GM19452 (cell line): ENCODE data around the gene ROR2.
"Not testable (repeated sequence)": the region's sequence is repeated elsewhere in the genome, so short reads cannot be mapped to it uniquely, and the experiment has no call there.

Experiments
- ATAC-seq: cut with Tn5 transposase; IDR thresholded peaks from one replicate; pipeline ENCODE4 v1.9.1; 2021; ENCODE audit not compliant: unreplicated experiment

ROR2 gene

DNA sequence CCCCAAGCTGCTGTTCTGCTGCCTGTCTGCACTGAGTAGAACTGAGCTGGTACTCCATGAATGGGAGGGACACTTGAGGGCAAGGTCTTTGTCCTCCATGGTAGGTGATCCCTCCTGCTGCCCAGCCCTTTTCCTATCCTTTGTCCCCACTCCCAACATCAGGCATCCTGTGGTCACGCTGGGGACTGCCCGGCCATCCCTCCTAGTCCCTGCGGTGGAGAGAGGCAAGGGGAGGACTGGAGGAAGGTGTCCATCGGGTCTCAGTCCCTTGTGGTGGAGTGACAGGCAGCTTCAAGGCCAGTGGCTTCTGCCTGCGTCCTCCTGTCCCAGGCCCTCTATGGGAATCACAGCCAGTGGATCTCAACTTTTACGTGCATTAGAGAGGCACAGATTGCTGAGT, 25.9 kb downstream of the ROR2 start:
- ATAC-seq = no peak

DNA sequence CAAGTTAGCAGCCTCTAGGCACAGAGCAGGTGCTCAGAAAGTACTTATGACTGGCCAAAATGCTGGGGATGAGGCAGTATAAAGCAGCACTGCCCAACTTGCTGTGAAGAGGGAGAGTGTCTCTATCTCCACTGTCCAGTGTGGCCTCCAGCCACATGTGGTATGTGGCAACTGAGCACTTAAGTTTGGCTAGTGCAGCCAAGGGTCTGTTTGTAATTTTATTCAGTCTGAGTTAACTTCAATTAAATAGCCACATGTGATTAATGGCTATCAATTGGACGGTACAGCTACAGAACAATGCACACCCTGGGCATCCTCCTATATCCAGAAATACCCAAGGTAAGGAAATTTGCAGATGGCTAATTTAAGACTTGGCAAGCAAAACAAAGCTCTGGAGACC, 26.9 kb downstream of the ROR2 start:
- ATAC-seq = no peak

DNA sequence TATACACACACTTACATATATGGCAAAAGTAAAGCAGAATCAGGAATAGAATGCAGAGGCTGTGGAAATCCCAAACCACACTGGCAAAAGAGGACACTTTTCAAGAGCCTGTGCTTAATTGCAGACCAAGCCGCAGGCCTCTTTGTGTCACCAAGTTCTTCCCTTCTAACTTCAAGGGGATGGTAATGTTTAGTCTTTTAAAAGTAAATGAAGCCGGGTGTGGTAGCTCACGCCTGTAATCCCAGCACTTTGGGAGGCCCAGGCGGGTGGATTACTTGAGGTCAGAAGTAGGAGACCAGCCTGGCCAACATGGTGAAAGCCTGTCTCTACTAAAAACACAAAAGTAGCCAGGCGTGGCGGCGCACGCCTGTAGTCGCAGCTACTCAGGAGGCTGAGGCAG, 28.7 kb downstream of the ROR2 start:
- ATAC-seq = no peak

DNA sequence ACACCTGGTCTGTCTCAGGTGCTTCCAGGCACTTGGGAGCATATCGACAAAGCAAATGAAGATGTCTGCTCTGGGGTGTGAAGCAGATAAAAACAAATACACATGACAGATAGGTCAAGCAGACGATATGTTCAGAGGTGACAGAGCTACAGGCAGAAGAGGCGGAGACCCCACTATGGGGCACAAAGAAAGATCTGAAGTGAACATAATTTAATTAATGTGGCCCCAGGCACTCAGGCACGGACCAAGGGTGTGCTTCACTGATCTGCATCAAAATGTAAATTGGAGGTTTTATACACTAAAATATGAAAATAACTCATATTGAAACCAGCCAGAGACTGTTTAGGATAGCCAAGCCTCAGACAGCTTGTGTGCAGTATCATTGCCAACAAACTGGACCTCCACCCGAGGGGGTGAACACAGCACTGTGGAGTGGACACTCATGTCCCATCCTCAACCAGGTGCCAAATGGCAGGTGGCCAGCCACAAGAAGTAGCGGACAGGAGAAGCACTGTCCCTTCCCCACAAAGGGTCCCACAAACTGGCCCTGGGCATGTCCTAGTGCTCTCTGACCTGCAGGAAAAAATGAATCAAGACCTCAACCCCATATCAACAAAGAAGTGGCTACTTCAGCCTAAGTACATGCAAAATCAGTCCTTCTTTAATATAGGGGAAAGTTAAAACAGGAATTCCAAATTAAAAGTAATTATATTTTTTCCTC, 29.2 kb downstream of the ROR2 start:
- no peak for ATAC-seq

DNA sequence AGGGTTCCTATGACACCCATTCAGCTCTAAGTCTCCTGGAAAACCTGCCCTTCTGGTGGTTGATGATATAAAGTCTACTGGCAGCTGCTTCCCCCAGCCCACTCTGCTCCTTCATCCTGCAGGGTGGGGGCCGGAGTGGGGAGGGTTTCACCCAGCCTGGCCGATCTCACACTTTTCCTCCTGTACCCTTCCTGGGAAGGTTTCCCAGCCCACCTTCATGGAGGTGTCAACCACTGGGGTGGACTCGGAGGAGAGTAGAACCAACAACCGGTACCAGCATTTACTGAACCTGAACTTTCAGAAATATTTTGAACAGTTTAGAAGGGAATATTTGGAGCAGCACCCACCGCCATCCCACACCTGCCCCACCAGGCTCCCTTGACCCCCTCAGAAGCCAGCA, 30.4 kb downstream of the ROR2 start:
- no peak for ATAC-seq

DNA sequence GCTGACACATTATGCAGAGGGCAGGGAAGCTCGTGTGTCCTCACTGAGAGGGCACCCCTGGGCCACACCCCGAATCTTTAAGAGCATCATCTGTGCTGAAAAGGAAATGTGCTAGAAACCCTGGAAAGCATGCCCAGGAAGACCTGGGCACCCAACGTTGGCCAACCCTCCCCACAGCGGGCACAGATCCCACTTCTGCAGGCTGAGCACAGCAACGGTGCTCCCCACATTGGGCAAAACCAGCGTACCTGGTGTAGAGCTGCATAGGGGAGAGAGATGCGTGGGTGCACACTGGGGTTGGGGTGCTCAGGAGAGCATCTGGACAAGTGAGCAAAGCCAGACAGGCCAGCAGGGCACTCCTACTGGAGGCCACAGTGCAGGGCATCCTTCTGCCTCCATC, 32.6 kb downstream of the ROR2 start:
- no peak for ATAC-seq

DNA sequence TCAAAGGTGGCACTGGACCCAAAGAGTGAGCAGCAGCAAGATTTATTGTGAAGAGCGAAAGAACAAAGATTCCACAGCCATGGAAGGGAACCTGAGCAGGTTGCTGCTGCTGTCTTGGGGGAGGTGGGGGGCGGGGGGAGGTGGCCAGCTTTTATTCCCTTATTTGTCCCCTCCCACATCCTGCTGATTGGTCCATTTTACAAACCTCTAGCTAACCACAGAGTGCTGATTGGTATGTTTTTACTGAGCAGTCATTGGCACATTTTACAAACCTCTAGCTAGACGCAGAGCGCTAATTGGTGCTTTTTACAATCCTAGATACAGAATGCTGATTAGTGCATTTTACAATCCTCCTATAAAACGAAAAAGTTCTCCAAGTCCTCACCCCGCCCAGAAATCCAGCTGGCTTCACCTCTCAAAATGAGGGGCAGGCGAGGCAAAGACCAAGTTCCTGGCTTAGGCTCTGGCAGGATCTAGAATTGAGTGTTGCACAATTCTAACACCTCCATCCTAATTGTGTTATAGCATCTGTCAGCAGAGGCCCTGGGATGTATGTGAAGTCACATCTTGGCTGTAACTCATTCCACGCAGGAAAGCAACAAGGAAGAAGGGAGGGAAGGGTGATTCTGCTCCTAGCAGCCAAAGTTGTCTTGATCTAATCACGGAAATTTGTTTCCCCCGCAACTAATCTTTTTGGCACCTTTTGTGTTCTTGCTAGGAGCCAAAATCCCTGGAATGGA, 34.3 kb downstream of the ROR2 start:
- no peak for ATAC-seq

DNA sequence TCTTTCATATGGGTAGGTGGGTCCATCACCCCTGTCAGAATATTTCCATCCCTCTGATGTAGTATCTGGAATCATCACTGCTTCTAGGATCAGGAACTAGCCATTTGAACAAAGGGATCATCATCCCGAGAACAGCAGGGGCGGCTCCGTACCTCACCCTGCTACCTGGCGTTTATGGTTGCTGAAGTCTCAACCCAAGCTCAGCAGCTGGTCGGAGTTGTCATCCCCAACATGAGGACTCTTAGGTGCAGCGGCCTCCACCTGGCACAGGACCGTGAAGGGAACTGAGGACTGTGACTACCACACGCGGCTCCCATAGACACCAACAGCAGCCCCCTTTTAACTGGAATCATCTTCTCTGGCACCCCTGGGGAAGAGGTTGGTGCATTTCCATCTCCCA, 35.1 kb downstream of the ROR2 start:
- no peak for ATAC-seq

DNA sequence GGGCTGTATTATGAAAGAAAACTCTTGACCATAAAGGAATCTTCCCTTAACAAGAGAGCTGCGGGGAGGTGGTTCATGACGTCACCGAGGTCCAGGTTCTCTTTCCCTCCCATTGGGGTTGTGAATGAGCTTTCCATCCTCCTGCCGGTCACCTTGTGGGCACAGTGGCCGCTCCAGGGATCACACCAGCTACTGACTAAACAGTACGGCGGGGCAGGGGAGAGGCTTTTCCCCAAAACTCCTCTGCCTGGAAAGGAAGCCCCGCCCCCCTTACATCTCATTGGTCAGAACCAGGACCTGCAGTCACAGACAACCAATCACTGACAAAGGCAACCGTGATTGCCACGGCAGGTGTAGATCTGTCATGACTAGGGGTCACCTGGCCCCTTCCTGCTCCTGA, 35.6 kb downstream of the ROR2 start:
- ATAC-seq = no peak

DNA sequence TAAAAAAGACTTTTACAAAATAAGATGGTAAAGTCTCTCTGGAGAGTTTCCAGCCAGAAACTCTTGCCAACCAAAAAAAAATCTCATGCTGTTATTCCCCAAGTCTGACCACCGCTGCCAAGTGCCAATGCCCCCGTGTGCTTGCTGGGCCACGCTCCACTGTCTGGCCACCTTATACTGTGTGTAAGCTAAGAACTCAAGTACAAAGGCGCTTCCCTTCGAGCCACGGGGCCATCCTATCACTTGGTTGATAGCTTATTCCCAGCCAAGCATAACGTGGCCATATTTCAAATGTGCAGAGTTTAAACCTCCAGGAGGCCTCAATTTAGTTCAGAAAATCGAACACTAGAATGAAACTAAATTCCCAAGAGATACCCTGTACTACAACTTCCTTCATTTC, 36.0 kb downstream of the ROR2 start:
- no peak for ATAC-seq

DNA sequence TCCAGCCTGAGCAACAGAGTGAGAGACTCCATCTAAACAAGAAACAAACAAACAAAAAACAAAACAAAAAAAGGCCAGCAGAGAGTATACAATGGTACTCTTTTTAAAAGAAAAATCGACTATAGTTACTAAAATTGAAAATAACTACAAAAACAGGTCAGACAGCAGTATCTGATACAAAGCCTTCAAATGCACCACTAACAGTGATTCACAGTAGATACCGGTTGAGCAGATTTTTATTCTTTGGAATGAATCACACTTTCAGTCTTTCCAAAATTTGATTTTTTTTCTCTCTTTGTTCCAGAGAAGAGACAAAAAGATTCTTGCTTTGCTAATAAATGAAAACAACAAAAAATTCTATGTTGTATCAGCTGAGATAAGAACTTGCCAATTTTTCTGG, 36.9 kb downstream of the ROR2 start:
- no peak for ATAC-seq

DNA sequence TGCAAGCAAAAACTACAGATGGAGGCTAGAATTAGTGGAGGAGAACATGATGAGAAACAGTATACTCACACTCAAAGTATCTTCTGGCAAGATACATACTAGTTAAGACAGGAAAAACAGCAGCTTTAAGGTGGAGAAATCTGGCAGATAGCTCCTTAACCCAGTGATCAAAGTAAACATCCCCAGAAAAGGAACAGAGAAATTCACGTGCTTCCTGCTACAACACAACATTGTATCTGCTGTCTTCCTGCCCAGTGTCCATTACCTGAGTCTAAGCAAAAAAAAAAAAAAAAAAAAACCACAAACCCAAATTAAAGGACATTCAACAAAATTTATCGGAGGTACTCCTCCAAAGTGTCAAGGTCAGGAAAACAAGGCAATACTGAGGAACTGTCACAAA, 38.4 kb downstream of the ROR2 start:
- ATAC-seq = no peak

DNA sequence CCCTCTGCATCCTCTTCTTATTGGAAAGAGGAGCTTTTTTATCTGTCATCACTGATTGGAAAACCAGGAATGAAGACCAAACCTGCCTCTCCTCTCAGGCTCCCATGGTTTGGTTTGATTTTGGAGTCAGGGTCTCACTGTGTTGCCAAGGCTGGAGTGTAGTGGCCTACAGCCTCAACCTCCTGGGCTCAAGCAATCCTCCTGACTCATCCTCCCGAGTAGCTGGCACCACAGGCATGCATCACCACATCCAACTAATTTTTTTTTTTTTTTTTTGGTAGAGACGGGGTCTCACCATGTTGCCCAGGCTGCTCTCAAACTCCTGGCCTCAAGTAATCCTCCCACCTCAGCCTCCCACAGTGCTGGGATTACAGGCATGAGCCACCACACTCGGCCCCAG, 40.8 kb downstream of the ROR2 start:
- ATAC-seq = not testable (repeated sequence)

DNA sequence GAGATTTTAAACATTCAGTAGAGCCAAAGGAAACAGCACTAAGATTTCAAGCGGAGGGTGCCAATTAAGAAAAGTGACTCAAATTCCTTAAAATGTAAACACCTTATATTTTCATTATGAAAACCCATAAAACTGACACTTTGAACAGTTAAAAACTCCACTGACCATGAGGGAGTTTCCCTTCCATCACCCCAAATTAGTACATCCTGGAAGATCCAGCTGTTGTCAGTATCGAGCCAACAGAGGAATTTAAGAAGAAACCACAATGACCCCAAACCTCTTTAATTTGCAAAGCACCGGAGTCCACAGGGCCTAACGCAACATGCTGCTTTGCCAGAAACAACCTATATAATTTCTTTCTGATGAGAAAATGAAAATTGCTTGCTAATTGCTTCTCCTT, 41.3 kb downstream of the ROR2 start:
- no peak for ATAC-seq

DNA sequence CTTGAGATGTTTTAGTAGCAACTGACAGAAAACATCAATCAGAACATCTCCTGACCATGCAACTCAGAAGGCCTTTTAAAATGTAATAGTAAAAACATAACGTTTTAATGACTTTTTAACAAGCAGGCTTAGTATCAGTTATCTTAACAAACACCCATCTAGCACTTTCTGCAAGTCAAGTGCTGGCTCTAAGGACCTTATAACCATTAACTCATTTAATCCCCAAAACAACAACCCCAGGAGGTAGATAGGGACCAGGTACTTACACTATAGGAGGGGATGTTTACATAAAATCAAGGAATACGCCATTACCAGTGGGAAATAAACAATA, 41.8 kb downstream of the ROR2 start:
- no peak for ATAC-seq

DNA sequence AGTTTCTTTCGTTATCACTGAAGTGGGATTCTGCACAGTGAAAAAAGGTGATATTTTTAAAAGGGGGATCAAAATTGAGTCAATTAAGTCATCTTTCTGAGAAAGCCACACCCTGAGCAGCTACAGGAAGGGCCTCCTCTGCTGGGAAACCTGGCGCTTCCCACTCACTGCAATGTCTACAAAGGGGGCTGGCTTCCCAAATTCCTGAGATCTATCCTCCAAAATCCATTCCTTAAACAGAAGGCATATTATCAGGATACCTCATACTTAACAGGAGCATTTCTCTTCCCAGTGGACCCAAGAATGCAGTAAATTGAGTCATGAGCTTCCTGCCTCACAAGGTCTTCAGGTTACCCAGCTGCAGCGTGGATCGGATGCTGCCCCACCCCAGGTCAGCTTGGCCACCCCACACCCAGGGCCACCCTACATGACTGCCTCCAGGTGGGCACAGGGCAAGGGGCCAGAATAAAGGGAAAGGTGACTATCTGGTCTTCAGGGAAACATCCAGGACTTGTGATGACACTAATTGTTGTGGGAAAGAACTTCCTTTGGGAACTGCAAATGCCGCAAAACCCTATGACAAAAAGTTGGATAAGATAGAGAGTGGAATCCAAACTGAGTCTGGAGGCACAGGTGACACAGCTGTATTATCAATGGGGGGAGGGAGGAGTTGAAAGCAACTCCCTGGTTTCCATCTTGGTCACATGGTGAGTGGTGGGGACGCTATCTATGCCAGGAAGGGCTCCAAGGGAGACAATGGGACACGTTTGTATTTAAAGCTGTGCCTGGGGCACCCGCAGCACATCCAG, 42.3 kb downstream of the ROR2 start:
- no peak for ATAC-seq

DNA sequence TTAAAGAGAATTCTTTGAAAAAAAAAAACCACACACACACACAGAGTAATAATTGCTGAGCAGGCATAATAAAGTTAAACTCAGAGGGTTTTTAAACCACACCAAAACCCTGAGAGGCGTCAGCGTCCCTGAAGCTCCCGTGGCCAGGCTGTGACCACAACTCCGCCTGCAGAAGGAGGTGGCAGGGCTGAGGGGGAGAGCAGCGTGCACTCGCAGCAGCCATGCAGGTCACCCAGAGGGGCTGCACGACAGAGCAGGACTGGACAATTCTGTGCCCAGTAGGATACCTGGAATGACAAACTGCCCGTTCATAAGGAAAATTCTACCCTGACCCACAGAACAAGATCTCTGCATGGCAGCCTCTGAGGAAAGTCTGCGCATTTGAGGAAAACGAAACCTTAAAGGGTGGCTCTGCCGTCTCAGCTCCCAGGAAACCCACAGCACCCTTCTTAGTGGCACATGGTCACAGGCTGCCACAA, 44.0 kb downstream of the ROR2 start:
- no peak for ATAC-seq

DNA sequence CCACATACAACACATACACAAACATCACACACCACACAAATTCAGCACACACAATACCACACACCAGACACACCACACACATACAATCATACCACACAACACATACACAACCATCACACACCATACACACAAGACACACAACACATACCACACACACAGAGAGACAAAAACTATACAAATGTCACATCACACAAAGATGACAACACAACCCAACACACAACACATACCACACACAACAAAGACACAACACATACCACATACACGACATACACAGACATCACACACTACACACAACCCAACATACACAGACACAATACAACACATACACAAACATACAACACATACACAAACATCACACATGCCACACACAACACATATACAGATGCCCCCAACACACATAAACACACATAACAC, 44.8 kb downstream of the ROR2 start:
- ATAC-seq = no peak

DNA sequence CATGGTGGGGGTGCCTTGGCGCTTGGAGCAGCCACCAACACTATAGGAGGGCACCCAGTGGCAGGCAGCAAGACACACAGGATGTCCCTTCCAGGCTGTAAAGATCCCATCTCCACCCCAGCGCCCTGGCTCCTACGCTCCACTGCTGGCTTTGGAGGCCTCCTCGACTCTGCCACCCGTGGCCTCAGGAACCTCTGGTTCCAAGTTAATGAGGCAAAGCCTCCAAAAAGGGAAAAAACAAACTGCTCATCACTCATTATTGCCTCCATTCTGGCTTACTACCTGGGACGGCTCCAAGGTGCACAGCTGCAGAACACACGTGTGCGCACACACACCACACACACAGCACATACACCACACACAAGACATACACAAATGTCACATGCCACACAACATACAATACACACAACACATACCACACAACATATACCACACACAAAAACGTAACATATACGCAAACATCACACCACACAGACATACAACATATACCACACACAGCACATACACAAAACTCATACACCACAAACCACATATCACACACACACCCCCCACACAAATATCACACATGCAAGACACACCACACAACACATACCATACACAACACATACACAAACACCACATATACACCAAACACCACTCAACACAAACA, 45.3 kb downstream of the ROR2 start:
- ATAC-seq = no peak

DNA sequence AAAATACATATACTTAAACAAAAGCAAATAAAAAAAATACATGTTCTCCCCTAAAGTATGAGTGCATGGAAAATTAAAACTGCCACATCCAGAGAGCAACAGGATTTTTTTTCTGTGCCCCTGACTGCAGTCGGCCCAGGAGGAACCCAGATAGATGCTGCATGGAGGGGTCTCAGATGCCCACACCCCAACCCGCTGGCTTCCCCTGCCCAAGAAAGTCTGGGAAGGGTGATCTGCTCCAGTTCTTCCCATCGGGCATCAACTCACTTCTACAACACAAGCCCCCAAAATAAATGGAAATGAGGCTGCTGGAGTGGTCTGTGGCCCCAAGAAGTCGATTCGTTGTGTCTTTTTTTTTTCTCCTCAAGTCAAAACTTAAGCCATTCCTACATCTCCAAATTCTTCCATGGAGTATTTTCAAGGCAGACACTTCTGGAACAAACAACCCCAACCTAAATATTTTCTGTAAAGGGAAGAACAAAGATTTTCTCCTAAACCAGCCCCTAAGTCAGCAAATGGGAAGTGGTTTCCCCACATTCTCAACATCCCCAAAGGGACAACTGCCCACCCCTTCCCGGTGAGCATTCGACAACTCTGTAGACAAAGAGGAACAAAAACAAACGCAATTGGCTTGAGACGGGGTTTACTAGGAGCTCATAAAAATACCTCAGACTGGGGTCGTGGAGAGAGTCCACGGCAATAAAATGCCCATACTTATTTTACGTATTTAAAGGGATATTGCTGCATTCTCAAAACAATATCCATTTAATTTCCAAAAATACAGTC, 46.7 kb downstream of the ROR2 start:
- no peak for ATAC-seq
